Measurements from ENCODE around the gene TSSK1B. TPM values are rescaled to one million over a fixed set of nuclear protein-coding genes. Genes with fewer than 3 reads are reported as not detected.
"Not testable (repeated sequence)": the region's sequence is repeated elsewhere in the genome, so short reads cannot be mapped to it uniquely, and the experiment has no call there.

Gene TSSK1B
- total RNA-seq = not detected in 2 replicates

- H3K27ac Mint-ChIP-seq = no peak within 1 kb of the TSS
- H3K27me3 Mint-ChIP-seq = peaks cover 10% of the 10 kb centered on the region
Observed at GRCh38 chr5:113434889-113435288, at the start of gene TSSK1B. Gene TSSK1B (minus strand): TSS chr5:113434989. CDS start chr5:113434839, 150 bp downstream.

GRCh38 chr5:113480243-113480642 is 45.5 kb upstream of the TSSK1B start:
- Mint-ChIP-seq H3K4me1 (no peaks in the 10 kb centered on the region), H3K4me3 (no peak overlapping the region), H3K36me3 (ENCODE audit: low read depth) (no peaks in the 10 kb centered on the region), H3K27ac (no peak overlapping the region), H3K9me3 (peaks cover 6% of the 10 kb centered on the region), H3K27me3 (peaks cover 62% of the 10 kb centered on the region)
- intact Hi-C loops (cut with micrococcal nuclease) = no loop called here
- no peak for DNase-seq

More at GRCh38 chr5:113434889-113435288, at the start of gene TSSK1B:
- Mint-ChIP-seq H3K36me3 (ENCODE audit: low read depth) (no peaks in the 10 kb centered on the region), H3K9me3 (no peaks in the 10 kb centered on the region), H3K4me1 (peaks cover 3% of the 10 kb centered on the region), H3K4me3 (no peak within 1 kb of the TSS)
- intact Hi-C loops (cut with micrococcal nuclease) = no loop called here
- no peak for DNase-seq

GRCh38 chr5:113478691-113479090 is 43.9 kb upstream of the TSSK1B start:
- Mint-ChIP-seq H3K9me3 (peaks cover 6% of the 10 kb centered on the region), H3K4me1 (no peaks in the 10 kb centered on the region), H3K27me3 (peaks cover 62% of the 10 kb centered on the region), H3K36me3 (ENCODE audit: low read depth) (no peaks in the 10 kb centered on the region), H3K27ac (no peak overlapping the region), H3K4me3 (no peak overlapping the region)
- DNase-seq = no peak
- intact Hi-C loops (cut with micrococcal nuclease) = no loop called here

- H3K36me3 Mint-ChIP-seq (ENCODE audit: low read depth) = no peaks in the 10 kb centered on the region
- DNase-seq = no peak
- H3K4me1 Mint-ChIP-seq = no peaks in the 10 kb centered on the region
- H3K9me3 Mint-ChIP-seq = peaks cover 12% of the 10 kb centered on the region
- intact Hi-C loops (cut with micrococcal nuclease) = no loop called here
- H3K27me3 Mint-ChIP-seq = peaks cover 40% of the 10 kb centered on the region
- H3K27ac Mint-ChIP-seq = no peak overlapping the region
- H3K4me3 Mint-ChIP-seq = no peak overlapping the region
Observed at GRCh38 chr5:113474100-113474728, 39.4 kb upstream of the TSSK1B start.

GRCh38 chr5:113463032-113463431 is 28.2 kb upstream of the TSSK1B start:
- no peaks in the 10 kb centered on the region for H3K4me1 Mint-ChIP-seq

GRCh38 chr5:113457106-113457505 is 22.3 kb upstream of the TSSK1B start:
- intact Hi-C loops (cut with micrococcal nuclease); H3K27ac Mint-ChIP-seq; H3K4me1 Mint-ChIP-seq; H3K4me3 Mint-ChIP-seq; H3K9me3 Mint-ChIP-seq; H3K27me3 Mint-ChIP-seq; H3K36me3 Mint-ChIP-seq (ENCODE audit: low read depth); DNase-seq: not testable (repeated sequence)

More at GRCh38 chr5:113463032-113463431, 28.2 kb upstream of the TSSK1B start:
- H3K27ac Mint-ChIP-seq = no peak overlapping the region
- H3K9me3 Mint-ChIP-seq = no peaks in the 10 kb centered on the region
- no peaks in the 10 kb centered on the region for H3K36me3 Mint-ChIP-seq (ENCODE audit: low read depth)
- intact Hi-C loops (cut with micrococcal nuclease) = no loop called here
- no peak overlapping the region for H3K4me3 Mint-ChIP-seq
- peaks cover 10% of the 10 kb centered on the region for H3K27me3 Mint-ChIP-seq
- no peak for DNase-seq

GRCh38 chr5:113452941-113453340 is 18.2 kb upstream of the TSSK1B start:
- Mint-ChIP-seq H3K9me3 (no peaks in the 10 kb centered on the region), H3K36me3 (ENCODE audit: low read depth) (no peaks in the 10 kb centered on the region), H3K4me1 (no peaks in the 10 kb centered on the region), H3K27ac (no peak overlapping the region), H3K4me3 (no peak overlapping the region), H3K27me3 (peaks cover 5% of the 10 kb centered on the region)
- DNase-seq = no peak
- intact Hi-C loops (cut with micrococcal nuclease) = no loop called here

GRCh38 chr5:113451797-113452196 is 17.0 kb upstream of the TSSK1B start:
- no peaks in the 10 kb centered on the region for H3K9me3 Mint-ChIP-seq
- H3K4me3 Mint-ChIP-seq = no peak overlapping the region
- intact Hi-C loops (cut with micrococcal nuclease) = no loop called here
- H3K27ac Mint-ChIP-seq = no peak overlapping the region
- no peaks in the 10 kb centered on the region for H3K4me1 Mint-ChIP-seq
- no peak for DNase-seq
- H3K36me3 Mint-ChIP-seq (ENCODE audit: low read depth) = no peaks in the 10 kb centered on the region
- peaks cover 11% of the 10 kb centered on the region for H3K27me3 Mint-ChIP-seq

GRCh38 chr5:113450929-113451328 is 16.1 kb upstream of the TSSK1B start:
- Mint-ChIP-seq H3K27ac (no peak overlapping the region), H3K36me3 (ENCODE audit: low read depth) (no peaks in the 10 kb centered on the region), H3K9me3 (no peaks in the 10 kb centered on the region), H3K4me3 (no peak overlapping the region), H3K4me1 (no peaks in the 10 kb centered on the region), H3K27me3 (peaks cover 16% of the 10 kb centered on the region)
- intact Hi-C loops (cut with micrococcal nuclease) = no loop called here
- no peak for DNase-seq

- DNase-seq = no peak
- no peaks in the 10 kb centered on the region for H3K4me1 Mint-ChIP-seq
- H3K27ac Mint-ChIP-seq = no peak overlapping the region
- H3K36me3 Mint-ChIP-seq (ENCODE audit: low read depth) = no peaks in the 10 kb centered on the region
- H3K9me3 Mint-ChIP-seq = no peaks in the 10 kb centered on the region
- no peak overlapping the region for H3K4me3 Mint-ChIP-seq
- intact Hi-C loops (cut with micrococcal nuclease) = no loop called here
- H3K27me3 Mint-ChIP-seq = peaks cover 16% of the 10 kb centered on the region
Observed at GRCh38 chr5:113450462-113450861, 15.7 kb upstream of the TSSK1B start.

- Mint-ChIP-seq H3K36me3 (ENCODE audit: low read depth) (no peaks in the 10 kb centered on the region), H3K27me3 (peaks cover 19% of the 10 kb centered on the region)
Observed at GRCh38 chr5:113448252-113448651, 13.5 kb upstream of the TSSK1B start.

GRCh38 chr5:113447498-113448050 is 12.8 kb upstream of the TSSK1B start:
- Mint-ChIP-seq H3K9me3 (peaks cover 3% of the 10 kb centered on the region), H3K4me1 (no peaks in the 10 kb centered on the region), H3K4me3 (no peak overlapping the region), H3K27me3 (peaks cover 23% of the 10 kb centered on the region), H3K27ac (no peak overlapping the region), H3K36me3 (ENCODE audit: low read depth) (no peaks in the 10 kb centered on the region)
- no peak for DNase-seq
- intact Hi-C loops (cut with micrococcal nuclease) = no loop called here

More at GRCh38 chr5:113448252-113448651, 13.5 kb upstream of the TSSK1B start:
- DNase-seq = no peak
- H3K4me1 Mint-ChIP-seq = no peaks in the 10 kb centered on the region
- H3K9me3 Mint-ChIP-seq = no peaks in the 10 kb centered on the region
- no peak overlapping the region for H3K27ac Mint-ChIP-seq
- H3K4me3 Mint-ChIP-seq = no peak overlapping the region
- intact Hi-C loops (cut with micrococcal nuclease) = no loop called here

GRCh38 chr5:113446358-113446927 is 11.7 kb upstream of the TSSK1B start:
- no peaks in the 10 kb centered on the region for H3K4me1 Mint-ChIP-seq
- DNase-seq = no peak
- intact Hi-C loops (cut with micrococcal nuclease) = no loop called here
- H3K27ac Mint-ChIP-seq = no peak overlapping the region
- peaks cover 3% of the 10 kb centered on the region for H3K9me3 Mint-ChIP-seq
- no peaks in the 10 kb centered on the region for H3K36me3 Mint-ChIP-seq (ENCODE audit: low read depth)
- no peak overlapping the region for H3K4me3 Mint-ChIP-seq
- H3K27me3 Mint-ChIP-seq = peaks cover 29% of the 10 kb centered on the region

- Mint-ChIP-seq H3K36me3 (ENCODE audit: low read depth) (no peaks in the 10 kb centered on the region), H3K4me1 (peaks cover 3% of the 10 kb centered on the region), H3K27ac (no peak overlapping the region), H3K27me3 (peaks cover 19% of the 10 kb centered on the region), H3K9me3 (no peaks in the 10 kb centered on the region), H3K4me3 (no peak overlapping the region)
- intact Hi-C loops (cut with micrococcal nuclease) = no loop called here
- no peak for DNase-seq
Observed at GRCh38 chr5:113437111-113437510, 2.3 kb upstream of the TSSK1B start.

Data from activated CD4-positive, alpha-beta T cell treated with anti-CD3 and anti-CD28 coated beads, Interleukin-2, amount 10 ng/mL, durations not matched to agents 24 days and 14 days (primary cell).